Mesenteric fat pad (tissue), 1 donor: ENCODE results near the gene HOXC4. TPM values are rescaled to one million over a fixed set of nuclear protein-coding genes. Genes with fewer than 3 reads are reported as not detected.

Experiments
- DNase-seq: peaks from one replicate; pipeline ENCODE4 v3.0.0-alpha.2; 2020; ENCODE audit warnings: low spot score
- total RNA-seq: library from RNA; stranded (reverse); fragmentation: NEBNext Ultra II Directional; extraction: Animal tissue kit (Norgen Biotek cat#: 25700); gene quantifications from one replicate; pipeline ENCODE4 v1.2.1, GENCODE V29; 2021
- donor health status: DM: yes; HTN: yes; CAD: no.

The HOXC4 gene
- total RNA-seq, 1 donor from 2014 or later: 2.2 TPM

DNA sequence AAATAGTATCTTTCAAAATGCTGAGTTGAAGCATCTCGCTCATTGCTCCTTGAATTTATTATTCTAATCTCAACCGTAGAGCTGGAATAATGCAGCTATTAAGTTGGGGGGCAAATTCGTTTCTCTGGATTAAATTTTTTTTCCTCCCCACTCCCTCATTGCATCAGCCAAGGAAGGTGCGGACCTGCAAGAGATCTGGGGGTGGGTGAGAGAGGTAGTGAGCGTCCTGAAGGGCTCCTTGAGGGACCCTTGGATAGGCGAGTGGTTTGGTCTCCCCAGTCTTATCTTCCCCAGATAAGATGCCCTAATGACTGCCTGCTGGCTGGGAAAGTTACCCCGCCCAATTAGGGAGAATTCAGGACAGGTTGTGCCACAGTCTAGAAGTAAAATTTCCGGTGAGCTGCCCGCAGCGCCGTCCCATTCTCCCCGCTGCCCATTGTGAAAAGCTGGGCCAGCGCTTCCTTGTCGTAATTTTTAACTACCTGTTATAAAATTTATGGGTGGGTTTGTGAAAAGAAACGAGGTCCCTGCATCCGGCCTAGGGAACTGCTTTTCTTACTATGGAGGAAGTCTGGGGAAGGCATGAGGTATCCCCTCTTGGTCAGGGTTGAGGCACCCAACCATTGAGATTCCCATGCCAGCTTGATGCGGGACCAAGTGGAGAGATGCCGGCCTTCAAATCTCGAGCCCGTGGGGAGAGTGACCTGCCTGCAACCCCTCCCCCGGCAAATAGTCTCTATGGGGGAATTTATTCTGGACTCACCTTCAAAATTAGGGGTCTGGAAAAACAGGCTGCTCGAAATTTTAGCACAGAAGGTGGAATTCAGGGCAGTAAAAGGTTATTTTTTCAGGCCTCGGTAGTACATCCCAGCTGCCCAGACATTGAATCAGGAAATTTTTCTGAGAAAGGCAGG, 38.4 kb upstream of the HOXC4 start:
- no peak for DNase-seq

DNA sequence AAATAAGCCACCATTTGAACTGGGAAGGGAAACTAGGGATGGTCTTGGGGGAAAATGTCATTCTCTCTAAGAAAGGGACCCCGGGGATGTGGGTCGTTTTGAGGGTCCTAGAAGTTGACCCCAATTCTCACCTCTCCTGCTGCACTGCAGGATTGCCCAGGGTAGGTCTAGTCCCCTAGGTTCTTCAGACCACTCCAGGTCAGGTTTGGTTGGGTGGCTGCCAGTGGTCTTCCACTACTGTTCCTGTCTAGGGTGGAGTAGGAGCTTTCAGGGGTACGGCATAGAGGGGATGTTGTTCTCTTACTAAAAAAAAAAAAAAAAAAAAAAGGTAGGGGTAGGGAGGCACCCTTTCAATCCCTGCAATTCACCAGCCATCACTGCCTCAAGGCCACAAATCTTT, 37.6 kb upstream of the HOXC4 start:
- no peak for DNase-seq

DNA sequence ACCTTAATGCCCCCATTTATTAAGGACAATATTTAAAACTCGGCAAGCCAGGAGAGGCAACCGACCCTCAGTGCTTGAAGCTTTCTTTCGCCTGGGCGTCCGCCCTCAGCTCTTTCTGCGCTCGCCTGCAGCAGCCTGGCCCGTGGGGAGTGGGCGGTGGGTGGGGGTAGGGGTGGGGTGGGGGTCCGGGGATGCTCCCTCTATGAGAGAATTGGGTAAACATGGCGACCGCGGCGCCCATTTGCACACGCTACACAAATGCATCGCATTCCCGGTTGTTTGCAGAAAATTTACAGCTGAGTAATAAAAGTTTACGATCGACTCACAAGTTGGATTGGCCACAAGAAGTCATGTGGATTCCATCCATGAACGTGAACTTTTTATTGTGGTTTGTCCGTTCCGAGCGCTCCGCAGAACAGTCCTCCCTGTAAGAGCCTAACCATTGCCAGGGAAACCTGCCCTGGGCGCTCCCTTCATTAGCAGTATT, 37.1 kb upstream of the HOXC4 start:
- DNase-seq: no peak

DNA sequence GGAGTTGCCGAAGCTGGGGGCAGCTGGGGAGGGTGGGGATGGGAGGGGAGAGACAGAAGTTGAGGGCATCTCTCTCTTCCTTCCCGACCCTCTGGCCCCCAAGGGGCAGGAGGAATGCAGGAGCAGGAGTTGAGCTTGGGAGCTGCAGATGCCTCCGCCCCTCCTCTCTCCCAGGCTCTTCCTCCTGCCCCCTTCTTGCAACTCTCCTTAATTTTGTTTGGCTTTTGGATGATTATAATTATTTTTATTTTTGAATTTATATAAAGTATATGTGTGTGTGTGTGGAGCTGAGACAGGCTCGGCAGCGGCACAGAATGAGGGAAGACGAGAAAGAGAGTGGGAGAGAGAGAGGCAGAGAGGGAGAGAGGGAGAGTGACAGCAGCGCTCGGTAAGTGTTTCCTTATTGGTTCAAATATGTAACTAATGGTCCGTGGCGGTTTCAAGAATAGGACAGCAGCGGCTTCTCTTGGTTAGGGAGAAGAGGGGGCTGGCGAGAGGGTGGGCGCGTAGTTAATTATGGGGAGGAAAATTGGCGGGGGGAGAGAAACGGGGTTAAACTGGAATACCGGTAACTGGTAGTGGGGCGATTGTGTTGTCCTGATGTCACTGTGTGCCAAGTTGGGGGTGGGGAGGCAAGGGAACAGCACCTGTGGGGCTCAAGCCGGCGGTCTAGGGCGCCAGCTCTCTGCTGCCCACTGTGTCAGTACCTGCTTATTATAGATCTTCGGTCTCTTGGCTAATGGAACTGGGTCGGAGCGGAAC, 36.4 kb upstream of the HOXC4 start:
- DNase-seq: no peak

DNA sequence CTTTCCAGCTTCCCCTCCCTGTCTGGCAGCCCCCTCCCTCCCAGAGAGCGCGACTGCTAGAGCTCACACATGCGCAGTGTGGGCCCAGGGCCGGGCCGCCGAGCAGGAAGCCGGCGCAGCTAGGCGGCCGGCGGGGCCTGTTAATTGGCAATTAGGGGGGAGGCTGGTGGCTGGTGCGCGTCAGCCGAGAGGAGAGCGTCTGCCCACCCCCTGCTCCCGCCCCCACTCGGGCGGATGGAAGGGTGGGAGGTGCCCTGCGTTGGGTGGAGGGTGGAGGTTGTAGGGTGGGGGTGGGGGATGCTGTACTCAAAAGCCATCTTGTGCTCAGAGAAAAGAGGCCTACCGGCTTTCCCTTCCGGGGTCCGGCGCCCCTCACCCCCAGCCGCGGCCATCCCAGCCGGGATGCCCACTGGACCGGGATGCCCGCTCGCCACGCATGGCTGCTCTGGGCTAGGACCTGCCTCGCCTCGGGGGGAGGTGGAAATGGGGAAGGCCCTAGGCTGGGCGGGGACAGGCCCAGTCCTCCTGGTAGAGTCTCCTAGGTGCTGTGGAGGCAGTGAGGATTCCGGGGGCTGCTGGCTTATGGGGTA, 35.7 kb upstream of the HOXC4 start:
- no peak for DNase-seq

DNA sequence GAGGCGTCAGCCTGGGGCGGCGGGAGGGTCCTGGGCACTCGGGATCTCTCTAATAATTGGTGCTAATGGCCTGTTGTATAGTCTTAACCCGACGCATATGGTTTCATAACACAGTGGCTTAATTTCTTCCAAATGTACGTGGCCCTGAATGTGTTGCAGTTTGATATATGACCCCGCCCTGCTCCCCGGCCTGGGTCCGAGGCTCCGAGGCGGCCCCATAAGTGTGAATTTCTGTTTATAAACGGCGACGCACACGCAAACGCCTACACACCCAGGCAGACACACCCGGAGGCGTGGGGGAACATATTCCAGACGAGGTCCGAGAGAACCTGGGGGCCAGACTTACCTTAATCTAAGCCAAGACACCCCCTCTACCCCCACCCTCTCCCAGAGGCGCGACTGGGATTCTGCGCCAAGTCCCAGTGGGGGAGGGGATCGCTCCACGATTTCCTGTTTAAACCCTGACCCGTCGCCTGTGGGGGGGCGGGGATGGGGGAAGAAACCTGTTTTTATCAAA, 35.1 kb upstream of the HOXC4 start:
- DNase-seq: no peak

DNA sequence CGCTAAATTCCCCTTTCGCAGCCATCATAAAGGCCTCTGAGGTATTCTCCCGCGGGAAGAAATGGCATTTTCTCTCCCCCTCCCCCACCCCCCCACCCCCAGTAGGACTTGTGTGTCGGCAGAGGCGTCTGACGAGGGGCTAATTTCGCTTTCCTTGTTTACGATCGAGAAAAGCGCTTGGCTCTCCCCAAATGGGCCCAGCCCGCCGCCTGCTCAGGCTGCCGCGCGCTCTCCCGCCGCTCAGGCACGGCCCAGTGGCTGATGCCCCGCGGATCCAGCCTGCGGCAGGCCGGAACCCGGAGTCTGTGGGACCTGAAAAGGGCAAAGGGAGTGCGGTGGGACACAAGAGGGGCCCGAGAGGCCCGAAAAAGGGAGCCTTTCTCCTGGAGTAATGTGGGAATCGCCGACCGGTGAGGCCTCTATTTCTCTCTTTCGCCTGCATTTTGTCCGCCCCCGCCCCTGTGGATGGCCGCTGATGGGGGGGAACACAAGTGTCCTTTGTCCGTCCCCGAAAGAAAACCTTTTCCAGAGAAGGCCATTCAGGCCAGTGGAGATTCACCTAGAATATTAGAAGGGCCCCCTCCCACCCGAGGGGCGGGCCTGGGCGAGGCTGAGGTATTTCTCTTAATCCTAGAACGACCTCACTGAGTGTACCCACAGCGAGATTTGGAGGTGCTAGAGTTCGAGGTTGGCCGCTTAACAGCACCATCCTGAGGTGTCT, 34.4 kb upstream of the HOXC4 start:
- no peak for DNase-seq

DNA sequence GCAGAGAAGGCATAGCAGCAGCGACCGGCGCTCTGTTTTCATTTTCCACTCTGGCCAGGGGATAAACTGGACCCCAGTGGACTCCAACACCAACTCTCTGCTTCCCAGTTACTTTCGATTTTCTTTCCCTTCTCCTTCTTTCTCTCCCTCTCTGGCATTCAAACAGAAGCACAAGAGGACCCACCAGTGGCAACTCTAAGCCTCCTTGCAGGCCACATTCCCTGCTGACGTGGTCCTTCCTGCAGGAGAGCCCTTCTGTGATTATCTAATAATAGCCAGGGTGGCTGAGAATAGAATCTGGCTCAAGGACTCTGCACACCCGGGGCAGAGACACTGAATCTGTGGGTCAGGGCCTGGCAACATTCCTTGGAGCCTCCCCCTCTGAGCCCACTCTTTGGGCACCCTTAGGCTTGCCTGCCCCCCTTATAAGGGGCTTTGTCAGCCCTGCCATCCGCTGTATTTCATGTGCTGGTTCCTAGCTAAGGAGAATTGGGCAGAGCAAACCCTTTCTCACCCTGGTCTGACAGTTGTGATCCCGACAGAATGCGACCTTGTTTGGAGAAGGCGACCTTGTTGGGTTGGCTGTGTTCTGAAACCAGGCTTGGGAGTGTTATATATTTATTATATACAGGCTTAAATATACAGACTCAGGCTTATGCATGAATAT, 33.6 kb upstream of the HOXC4 start:
- no peak for DNase-seq

DNA sequence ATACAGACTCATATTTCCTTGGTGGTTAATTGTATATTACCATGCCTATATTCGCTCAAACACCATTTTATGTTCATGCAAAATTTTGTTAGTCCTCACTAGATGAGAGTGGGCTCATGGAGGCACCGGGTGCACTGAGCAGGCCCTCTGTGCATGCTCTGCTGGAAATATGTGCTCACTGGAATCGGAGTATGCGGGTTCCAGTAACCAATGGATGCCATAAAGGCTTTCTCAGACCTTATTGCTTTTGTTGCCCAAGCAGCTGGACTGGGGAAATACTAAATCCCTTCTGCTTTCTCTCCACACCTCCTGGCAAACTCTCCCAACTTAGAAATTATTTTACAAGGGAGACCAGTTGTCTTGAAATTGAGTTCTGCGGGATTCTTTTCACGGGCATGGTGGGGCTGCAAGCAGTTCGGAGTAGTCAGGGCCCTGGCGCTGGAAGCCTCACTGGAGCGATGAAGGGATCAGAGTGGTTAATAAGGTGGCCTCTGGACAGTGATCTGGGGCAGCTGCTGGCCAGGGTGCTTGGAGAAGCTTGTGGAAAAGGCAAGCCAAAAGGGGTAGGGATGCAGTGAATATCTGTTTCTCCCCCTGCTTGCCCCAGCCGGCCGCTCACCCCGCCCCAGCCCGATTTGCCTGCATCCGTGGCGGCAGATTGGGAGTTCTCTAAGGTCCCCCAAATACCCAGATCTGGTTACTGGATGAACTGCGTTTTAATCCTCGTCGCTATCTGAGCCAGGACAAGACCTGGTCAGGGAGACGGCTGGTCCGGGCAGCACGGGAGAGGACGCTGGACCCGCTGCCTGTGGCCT, 32.8 kb upstream of the HOXC4 start:
- no peak for DNase-seq

DNA sequence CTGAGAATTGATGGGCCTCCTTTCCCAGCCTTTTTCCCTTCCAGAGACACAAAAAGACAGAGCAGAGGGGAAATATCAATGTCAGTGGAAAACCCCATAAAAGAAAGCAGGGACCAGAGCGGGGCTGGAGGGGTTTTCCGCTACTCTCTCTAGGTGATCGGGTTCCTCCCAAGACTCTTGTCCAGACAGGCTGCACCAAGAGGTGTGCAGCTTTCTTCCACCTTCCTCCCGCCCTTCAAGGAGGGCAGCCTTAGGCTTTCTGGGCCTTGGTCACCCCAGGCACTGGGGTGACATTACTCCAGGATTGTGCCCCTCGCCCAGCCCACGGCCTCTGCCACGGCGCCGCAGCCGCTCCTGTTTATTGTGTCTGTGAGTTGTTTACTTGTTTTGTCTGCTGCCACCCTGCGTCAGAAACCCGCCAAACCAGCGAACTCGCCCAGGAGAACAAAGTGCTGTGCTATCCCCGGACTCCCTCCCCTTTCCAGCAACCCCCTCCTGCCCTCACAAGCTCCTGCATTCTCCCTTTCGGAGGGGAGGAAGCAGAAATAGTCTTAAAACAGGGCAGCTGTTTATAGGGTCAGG, 32.1 kb upstream of the HOXC4 start:
- DNase-seq: no peak

DNA sequence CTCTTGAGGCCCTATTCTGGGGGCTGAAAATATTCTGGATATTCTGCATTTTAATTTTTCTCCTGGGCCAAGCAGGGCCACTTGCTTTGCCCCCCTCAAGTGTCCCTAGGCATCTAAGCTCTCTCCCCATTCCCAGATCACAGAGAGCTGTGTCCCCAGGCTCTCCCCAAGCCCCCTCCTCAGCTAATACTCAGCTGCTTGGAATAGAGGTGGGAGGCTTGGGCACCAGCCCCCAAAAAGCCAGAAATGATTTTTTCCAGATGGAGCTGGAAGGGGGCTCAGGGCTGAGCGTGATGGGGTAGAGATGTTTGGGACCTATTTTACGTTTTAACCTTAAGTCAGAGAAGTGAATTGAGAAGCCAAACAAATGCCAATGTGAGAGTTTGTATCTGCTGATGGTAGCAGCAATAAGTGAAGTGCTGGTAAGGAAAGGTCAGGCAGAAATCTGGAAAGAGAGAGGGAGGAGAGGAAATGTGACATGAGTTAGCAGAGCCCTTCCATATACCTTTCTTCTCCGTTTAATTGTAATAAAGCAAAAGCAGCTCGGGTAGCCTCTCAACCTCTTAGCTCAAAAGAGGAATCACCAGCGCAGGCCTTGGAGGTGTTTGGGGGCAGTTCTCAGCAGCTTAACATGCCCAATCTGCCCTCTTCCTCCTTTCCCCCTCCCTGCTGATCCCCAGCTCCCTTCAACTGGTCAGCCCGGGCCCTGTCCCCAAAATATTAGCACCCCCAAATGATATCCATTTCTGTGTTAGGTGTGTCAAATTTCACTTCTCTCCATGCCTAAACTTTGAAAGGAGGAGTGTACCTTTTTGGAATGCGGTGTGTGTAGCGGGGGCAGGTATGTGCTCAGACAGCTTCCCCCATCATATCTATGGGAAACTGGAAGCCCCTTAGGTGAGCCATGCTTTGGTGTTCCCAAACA, 30.4 kb upstream of the HOXC4 start:
- DNase-seq: no peak

DNA sequence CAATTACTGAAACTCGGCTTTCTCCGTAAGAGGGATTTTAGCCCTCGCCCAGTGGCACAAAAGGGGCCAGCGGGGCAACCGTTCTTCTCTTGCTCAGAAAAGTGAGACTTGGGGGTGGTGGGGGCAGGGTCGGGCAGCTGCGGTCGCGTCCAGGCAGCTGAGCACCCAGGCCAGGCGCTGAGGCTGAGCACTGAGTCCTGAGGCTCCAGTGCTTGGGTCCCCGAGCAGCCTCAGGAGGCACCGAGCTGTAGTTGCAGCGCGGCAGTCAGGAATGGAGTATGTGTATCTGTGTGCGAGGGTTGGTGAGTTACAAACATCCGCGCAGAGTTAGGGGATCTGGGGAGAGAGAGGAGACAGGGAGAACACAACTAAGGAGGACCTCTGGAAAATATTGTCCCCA, 29.5 kb upstream of the HOXC4 start:
- DNase-seq: no peak

DNA sequence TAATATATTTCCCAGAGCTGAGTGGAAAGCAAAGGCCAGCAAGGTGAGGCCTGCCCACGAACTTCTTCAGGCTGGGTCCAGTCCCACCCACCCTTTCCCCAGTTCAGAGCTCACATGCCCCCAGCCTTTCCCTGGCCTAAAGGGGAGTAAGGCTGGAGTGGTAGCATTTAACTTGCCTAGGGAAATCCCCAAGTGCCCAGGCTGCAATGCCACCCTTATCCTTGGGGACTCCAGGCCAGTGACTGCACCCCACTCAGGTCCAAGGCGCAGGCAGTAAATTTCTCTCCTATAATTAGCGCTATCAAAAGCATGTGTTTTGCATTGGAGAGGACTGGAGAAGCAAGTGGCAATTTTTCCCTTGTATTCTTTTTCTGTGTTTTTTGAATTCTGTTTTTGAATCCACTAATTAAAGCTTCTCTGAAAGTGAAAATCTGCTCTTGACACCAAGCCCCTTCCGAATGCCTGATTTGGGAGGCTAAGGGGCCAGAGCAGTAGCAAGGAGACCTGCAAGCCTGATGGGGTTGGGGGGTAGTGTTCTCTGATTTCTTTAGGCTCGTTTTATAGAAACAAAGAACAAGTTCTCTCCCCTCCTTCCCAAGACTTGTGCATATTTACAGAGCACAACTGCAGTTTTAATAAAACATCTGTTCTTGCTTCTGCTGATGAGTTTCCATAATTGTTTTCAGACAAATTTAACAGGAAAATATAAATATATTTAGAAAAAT, 28.9 kb upstream of the HOXC4 start:
- no peak for DNase-seq

DNA sequence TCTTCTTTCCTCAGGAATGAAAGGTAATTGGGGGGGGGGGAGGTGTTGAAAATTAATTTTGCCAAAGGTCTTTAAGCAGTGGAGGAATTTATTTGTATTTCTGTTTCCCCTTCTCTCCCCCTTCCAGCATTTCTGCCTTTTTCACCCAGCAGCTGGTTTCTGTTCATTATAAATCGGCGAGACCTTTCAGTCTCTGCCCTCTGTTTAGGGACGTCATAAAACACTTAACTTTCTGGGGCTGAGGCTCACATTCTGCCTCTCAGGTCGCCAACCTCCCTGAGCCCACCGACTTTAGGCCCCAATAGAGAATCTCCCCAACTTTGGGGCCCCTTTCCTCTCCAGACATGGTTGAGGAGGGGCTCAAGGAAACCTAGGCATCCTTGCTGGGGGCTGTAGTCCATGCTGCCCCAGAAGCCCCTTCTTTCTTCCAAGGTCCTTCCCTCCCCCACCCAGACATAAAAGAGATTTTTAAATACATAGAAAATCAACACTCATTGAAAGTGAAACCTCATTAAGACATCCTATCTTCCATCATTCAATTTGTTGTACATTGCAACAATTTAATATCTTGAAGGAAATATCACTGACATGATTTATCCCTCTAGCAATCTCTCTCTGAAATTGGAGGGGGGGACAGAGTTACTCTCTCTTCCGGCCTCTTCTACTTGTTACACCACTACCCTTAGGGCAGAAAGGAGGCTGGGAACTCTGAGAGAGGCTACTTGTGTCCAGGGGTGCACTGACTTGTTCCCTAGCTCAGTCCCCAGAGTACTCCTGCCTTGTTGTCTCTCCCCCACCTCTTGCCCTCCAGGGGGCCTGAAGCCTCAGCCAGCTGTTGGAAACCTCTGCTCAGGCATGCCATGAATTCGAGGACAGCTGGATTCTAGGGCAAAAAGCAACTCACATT, 27.9 kb upstream of the HOXC4 start:
- no peak for DNase-seq

DNA sequence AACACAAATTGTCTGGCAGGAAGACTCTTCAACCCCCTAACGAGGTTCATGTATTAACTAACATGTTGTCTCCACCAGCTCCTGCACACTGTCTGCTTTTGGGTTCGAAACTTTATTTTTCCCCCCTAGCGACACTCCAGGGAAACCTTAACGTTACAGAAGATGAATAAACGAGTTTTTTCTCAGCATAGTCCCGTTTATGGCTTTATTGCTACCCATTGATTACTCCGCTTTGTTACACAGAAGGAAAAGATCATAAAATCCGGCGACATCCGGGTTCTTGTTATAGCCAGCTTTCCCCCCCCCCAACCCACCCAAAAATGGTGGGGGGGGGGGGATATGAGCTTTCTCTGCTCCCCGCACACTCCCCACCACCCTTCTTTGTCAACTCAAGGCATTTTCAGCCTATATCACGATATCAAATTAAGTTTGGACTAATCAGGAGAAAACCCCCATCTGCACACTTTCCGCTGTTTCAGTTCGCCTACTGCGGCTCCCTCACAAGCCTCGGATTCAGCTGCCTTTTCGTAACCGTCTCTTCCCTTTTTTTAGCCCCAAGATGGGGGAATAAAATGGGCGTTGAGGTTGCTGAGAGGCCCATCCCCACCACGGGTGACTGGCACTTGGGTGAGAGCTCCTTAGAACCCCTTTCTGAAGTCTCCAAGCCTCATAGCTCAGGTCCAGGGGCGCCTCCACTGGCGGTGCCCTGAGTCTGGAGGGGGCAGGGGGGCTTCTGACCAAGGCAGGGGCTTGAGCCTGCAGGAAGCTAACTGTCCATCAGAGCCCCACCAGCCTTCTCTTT, 26.8 kb upstream of the HOXC4 start:
- DNase-seq: no peak

DNA sequence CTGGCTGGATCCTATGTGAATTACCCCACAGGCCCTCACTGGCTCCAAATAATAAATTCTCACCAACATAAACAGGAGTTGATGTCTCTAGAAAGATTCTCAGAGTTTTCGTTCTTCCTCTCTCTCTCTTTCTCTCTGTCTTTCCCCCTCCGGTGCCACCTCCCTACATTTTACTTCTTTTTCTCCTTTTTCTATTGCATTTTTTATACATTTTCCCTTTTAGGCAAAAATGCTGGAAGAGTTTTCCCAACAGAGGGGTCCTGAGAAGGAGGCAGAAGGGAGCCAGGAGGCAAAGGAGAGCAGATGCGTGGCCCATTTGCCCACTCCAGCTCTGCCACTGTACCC, 26.2 kb upstream of the HOXC4 start:
- no peak for DNase-seq
